Lower leg skin (tissue), 4 donors: ENCODE measurements around the gene ARHGEF25. TPM values are rescaled to one million over a fixed set of nuclear protein-coding genes. Genes with fewer than 3 reads are reported as not detected.

Experiments used
- total RNA-seq, 4 donors: library from RNA; depleted of rRNA; stranded (reverse); fragments of >200 nt; gene quantifications; one replicate each; pipeline ENCODE4 v1.1.0, GENCODE V29; 2016

ARHGEF25 gene
- total RNA-seq, 4 donors from 2014 or later, result 3.8 to 10.3 (median 6.9) TPM

Other genes with a start within 250 kb of the ARHGEF25 start
- gene R3HDM2, start 180.4 kb upstream of the ARHGEF25 start, total RNA-seq, result 10 to 100 TPM; 37.2 to 64.6 (median 54.3) TPM
- not detected for gene INHBC, start 176.7 kb upstream of the ARHGEF25 start, total RNA-seq
- gene INHBE, start 156.1 kb upstream of the ARHGEF25 start, total RNA-seq, result not detected
- 10 to 100 TPM in 1 of 4 donors, 1 to 10 TPM in 1, under 1 TPM in 2; 0.19 to 13.4 (median 1.9) TPM for gene GLI1, start 151.7 kb upstream of the ARHGEF25 start, total RNA-seq
- 1 to 10 TPM; 2.3 to 6.6 (median 3.1) TPM for gene ARHGAP9, start 131.6 kb upstream of the ARHGEF25 start, total RNA-seq
- gene MARS1, start 123.4 kb upstream of the ARHGEF25 start, total RNA-seq, result 100 to 1,000 TPM in 1 of 4 donors, 10 to 100 TPM in 3; 37.7 to 386 (median 51.4) TPM
- gene DDIT3, start 90.9 kb upstream of the ARHGEF25 start, total RNA-seq, result 10 to 100 TPM; 27.6 to 58.2 (median 41.6) TPM
- gene MBD6, start 88.6 kb upstream of the ARHGEF25 start, total RNA-seq, result 10 to 100 TPM; 13.8 to 50.4 (median 26.5) TPM
- 100 to 1,000 TPM; 166 to 257 (median 181) TPM for gene DCTN2, start 64.2 kb upstream of the ARHGEF25 start, total RNA-seq
- gene KIF5A, start 61.4 kb upstream of the ARHGEF25 start, total RNA-seq, result 1 to 10 TPM in 1 of 4 donors, under 1 TPM in 3; 0.08 to 1.2 (median 0.23) TPM
- gene PIP4K2C, start 20.2 kb upstream of the ARHGEF25 start, total RNA-seq, result 10 to 100 TPM; 29.1 to 48.9 (median 39.1) TPM
- gene DTX3, start 6.6 kb upstream of the ARHGEF25 start, total RNA-seq, result 10 to 100 TPM in 2 of 4 donors, 1 to 10 TPM in 2; 6.1 to 17.4 (median 11.4) TPM
- 1 to 10 TPM in 1 of 4 donors, under 1 TPM in 3; 0.19 to 1.7 (median 0.26) TPM for gene B4GALNT1, start 21.8 kb downstream of the ARHGEF25 start, total RNA-seq
- gene OS9, start 82.7 kb downstream of the ARHGEF25 start, total RNA-seq, result 100 to 1,000 TPM; 195 to 265 (median 205) TPM
- gene AGAP2, start 127.3 kb downstream of the ARHGEF25 start, total RNA-seq, result 1 to 10 TPM in 3 of 4 donors, under 1 TPM in 1; 0.55 to 1.6 (median 1.3) TPM
- gene TSPAN31, start 133.6 kb downstream of the ARHGEF25 start, total RNA-seq, result 10 to 100 TPM; 44.9 to 76.4 (median 54.7) TPM
- 10 to 100 TPM; 38.5 to 77.4 (median 54.6) TPM for gene CDK4, start 140.9 kb downstream of the ARHGEF25 start, total RNA-seq
- gene MARCHF9, start 143.7 kb downstream of the ARHGEF25 start, total RNA-seq, result 10 to 100 TPM; 10.6 to 16.6 (median 12.8) TPM
- gene CYP27B1, start 155.6 kb downstream of the ARHGEF25 start, total RNA-seq, result 1 to 10 TPM in 3 of 4 donors, under 1 TPM in 1; 0.72 to 6.4 (median 1.7) TPM
- 10 to 100 TPM in 3 of 4 donors, 1 to 10 TPM in 1; 5.9 to 13.5 (median 11.0) TPM for gene METTL1, start 160.7 kb downstream of the ARHGEF25 start, total RNA-seq
- gene EEF1AKMT3, start 161.2 kb downstream of the ARHGEF25 start, total RNA-seq, result 10 to 100 TPM in 2 of 4 donors, 1 to 10 TPM in 2; 6.3 to 13.2 (median 9.9) TPM
- gene TSFM, start 171.4 kb downstream of the ARHGEF25 start, total RNA-seq, result 10 to 100 TPM; 29.6 to 41.6 (median 34.5) TPM
- gene AVIL, start 207.3 kb downstream of the ARHGEF25 start, total RNA-seq, result 1 to 10 TPM; 1.6 to 4.6 (median 2.8) TPM
- 100 to 1,000 TPM; 129 to 174 (median 169) TPM for gene CTDSP2, start 235.3 kb downstream of the ARHGEF25 start, total RNA-seq